ENCODE data around the gene DUSP5.

Gene DUSP5

GRCh38 chr10:110501142-110501937 lies 3.6 kb downstream of the DUSP5 start:
- peak; percentile 66 for DNase-seq

GRCh38 chr10:110502072-110502845 lies 4.6 kb downstream of the DUSP5 start:
- DNase-seq: no peak

GRCh38 chr10:110502851-110503301 lies 5.2 kb downstream of the DUSP5 start:
- DNase-seq: peak; percentile 46

- no peak for DNase-seq
Measured at GRCh38 chr10:110503528-110504110, 5.9 kb downstream of the DUSP5 start.

- DNase-seq: peak; percentile 87
Measured at GRCh38 chr10:110504111-110504735, 6.5 kb downstream of the DUSP5 start.

GRCh38 chr10:110505130-110505770 lies 7.5 kb downstream of the DUSP5 start:
- DNase-seq: no peak

- DNase-seq: no peak
Measured at GRCh38 chr10:110506448-110506847, 8.7 kb downstream of the DUSP5 start.

- no peak for DNase-seq
Measured at GRCh38 chr10:110507346-110507745, 9.6 kb downstream of the DUSP5 start.

- DNase-seq: no peak
Measured at GRCh38 chr10:110508159-110508788, 10.6 kb downstream of the DUSP5 start.

- no peak for DNase-seq
Measured at GRCh38 chr10:110508806-110509544, 11.3 kb downstream of the DUSP5 start.

- DNase-seq: no peak
Measured at GRCh38 chr10:110509560-110509959, 11.9 kb downstream of the DUSP5 start.

GRCh38 chr10:110510086-110510485 lies 12.4 kb downstream of the DUSP5 start:
- DNase-seq: no peak

GRCh38 chr10:110510730-110511129 lies 13.0 kb downstream of the DUSP5 start:
- no peak for DNase-seq

GRCh38 chr10:110511734-110512449 lies 14.2 kb downstream of the DUSP5 start:
- no peak for DNase-seq

GRCh38 chr10:110512461-110513187 lies 14.9 kb downstream of the DUSP5 start:
- no peak for DNase-seq

- DNase-seq: no peak
Measured at GRCh38 chr10:110513949-110514348, 16.2 kb downstream of the DUSP5 start.

- no peak for DNase-seq
Measured at GRCh38 chr10:110514848-110515247, 17.1 kb downstream of the DUSP5 start.

- DNase-seq: no peak
Measured at GRCh38 chr10:110516815-110517492, 19.2 kb downstream of the DUSP5 start.

- DNase-seq: no peak
Measured at GRCh38 chr10:110522365-110522988, 24.8 kb downstream of the DUSP5 start.

Measured in CD4-positive, alpha-beta T cell treated with Interleukin-10 for 1 hour (primary cell).